ENCODE data around the gene TARM1.
"Not testable (repeated sequence)": the region's sequence is repeated elsewhere in the genome, so short reads cannot be mapped to it uniquely, and the experiment has no call there.

TARM1 gene

DNA sequence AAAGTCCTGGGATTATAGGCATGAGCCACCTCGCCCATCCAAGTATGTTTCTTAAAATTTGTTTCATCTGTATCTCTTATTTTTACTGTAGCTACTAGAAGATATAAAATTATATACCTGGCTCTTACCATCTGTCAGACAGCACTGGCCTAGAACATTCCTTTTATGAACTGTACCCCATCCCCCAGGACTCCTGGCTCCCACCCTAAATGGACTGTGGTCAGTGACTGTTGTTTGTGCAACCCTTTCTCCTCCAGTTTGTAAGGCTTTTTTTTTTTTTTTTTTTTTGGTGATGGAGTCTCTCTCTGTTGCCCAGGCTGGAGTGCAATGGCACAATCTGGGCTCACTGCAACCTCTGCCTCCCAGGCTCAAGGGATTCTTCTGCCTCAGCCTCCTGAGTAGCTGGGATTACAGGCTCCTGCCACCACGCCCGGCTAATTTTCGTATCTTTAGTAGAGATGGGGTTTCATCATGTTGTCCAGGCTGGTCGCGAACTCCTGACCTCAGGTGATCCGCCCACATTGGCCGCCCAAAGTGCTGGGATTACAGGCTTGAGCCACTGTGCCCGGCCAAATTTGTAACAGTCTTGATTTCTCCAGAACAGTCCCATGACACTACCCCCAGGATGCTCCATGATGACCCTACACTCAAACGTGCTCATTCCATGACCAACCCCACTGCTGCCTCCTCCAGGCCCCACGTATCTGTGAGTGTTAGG, 24.0 kb upstream of the TARM1 start:
- H3K27ac ChIP-seq = no peak overlapping the region
- no peak overlapping the region for H3K4me3 ChIP-seq (IDR thresholded peaks at IDR 0.05; ENCODE audit: insufficient read depth, low read depth, low read length)
- peaks cover 20% of the 10 kb centered on the region for H3K79me2 ChIP-seq (ENCODE audit: insufficient read depth, low read depth)
- no peak overlapping the region for H3K9ac ChIP-seq
- peaks cover 17% of the 10 kb centered on the region for H3K4me1 ChIP-seq (ENCODE audit: low read depth, poor library complexity, severe bottlenecking)
- no peak overlapping the region for H3K4me2 ChIP-seq
- TF ChIP-seq, protein P1, sequence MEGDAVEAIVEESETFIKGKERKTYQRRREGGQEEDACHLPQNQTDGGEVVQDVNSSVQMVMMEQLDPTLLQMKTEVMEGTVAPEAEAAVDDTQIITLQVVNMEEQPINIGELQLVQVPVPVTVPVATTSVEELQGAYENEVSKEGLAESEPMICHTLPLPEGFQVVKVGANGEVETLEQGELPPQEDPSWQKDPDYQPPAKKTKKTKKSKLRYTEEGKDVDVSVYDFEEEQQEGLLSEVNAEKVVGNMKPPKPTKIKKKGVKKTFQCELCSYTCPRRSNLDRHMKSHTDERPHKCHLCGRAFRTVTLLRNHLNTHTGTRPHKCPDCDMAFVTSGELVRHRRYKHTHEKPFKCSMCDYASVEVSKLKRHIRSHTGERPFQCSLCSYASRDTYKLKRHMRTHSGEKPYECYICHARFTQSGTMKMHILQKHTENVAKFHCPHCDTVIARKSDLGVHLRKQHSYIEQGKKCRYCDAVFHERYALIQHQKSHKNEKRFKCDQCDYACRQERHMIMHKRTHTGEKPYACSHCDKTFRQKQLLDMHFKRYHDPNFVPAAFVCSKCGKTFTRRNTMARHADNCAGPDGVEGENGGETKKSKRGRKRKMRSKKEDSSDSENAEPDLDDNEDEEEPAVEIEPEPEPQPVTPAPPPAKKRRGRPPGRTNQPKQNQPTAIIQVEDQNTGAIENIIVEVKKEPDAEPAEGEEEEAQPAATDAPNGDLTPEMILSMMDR (conservative IDR thresholded peaks at IDR 0.05; ENCODE audit: low read depth, low read length) = no peak
- no peak overlapping the region for H2AFZ ChIP-seq (ENCODE audit: low read depth)
- no peaks in the 10 kb centered on the region for H4K20me1 ChIP-seq (ENCODE audit: insufficient read depth)
- H3K27me3 ChIP-seq (ENCODE audit: insufficient read depth, low read depth) = no peaks in the 10 kb centered on the region
- H3K36me3 ChIP-seq (ENCODE audit: insufficient read depth) = peaks cover 3% of the 10 kb centered on the region; the same call in 1 of the 2 replicates

DNA sequence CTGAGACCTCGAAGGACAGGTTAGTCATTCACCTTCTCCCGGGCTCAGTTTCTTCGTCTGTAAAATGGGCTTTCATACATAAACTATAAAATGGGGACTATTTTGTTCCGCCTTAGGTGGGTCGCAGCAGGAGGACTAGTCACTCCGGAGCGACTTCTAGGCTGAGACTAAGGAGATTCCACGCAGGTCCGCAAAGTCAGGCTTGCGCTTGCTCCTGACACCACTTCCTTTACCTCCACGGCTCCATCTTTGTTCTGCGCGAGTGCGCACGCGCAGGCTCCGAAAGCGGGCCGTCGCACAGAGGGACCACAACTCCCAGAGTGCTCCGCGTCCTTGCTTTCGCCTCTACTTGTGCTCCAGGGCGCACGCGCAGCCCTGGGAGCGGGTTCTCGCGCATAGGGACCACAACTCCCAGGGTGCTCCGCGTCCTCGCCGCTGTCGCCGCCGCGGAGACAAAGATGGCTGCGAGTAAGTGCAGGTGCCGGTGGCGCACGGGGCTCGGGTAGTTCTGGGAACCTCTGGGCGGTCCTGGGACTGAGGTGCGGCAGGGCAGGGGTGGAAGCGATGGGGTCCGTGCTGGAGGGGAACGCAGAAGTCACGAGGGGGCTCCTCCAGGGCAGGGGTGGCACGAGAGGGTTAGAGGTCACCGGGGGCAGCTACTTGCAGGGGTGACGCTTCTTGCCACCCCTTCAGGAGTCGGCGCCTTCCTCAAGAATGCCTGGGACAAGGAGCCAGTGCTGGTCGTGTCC, 21.4 kb upstream of the TARM1 start, which contains the start of gene NDUFA3:
NDUFA3 (plus strand) TSS at position 435 of the 749 bp plus-strand sequence; CDS start at position 459, 24 bp downstream.
- Histone ChIP-seq H3K9ac (peak within 1 kb of the TSS; percentile 65; the same call in 1 of the 2 replicates), H3K36me3 (ENCODE audit: insufficient read depth) (peaks cover 3% of the 10 kb centered on the region; the same call in 1 of the 2 replicates), H3K79me2 (ENCODE audit: insufficient read depth, low read depth) (peaks cover 20% of the 10 kb centered on the region), H3K4me2 (peak within 1 kb of the TSS; percentile 97), H3K27me3 (ENCODE audit: insufficient read depth, low read depth) (no peaks in the 10 kb centered on the region), H4K20me1 (ENCODE audit: insufficient read depth) (no peaks in the 10 kb centered on the region), H3K4me1 (ENCODE audit: low read depth, poor library complexity, severe bottlenecking) (peaks cover 17% of the 10 kb centered on the region), H3K4me3 (IDR thresholded peaks at IDR 0.05; ENCODE audit: insufficient read depth, low read depth, low read length) (no peak within 1 kb of the TSS), H3K27ac (peak within 1 kb of the TSS; percentile 25; the same call in 1 of the 2 replicates), H2AFZ (ENCODE audit: low read depth) (peak within 1 kb of the TSS; percentile 98)
- TF ChIP-seq, protein P1 (conservative IDR thresholded peaks at IDR 0.05; ENCODE audit: low read depth, low read length) = no peak

DNA sequence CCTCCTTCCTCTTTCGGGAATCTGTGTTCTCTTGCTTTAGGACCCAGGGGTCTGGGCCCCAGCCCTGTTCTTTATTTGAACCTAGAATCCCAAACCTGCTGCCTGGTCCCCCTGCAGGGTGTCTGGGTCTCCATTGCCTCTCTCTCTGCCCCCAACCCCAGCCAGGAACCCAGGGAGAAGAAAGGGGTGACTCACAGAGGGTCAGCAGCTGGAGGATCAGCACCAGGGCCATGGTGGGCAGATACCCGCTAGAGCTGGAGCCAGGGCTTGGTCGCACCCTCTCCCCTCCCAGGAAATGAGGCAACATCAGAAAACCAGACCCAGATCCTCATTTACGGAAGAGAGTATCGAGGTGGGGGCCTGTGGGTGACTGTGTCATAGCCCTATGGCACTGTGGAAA, 19.4 kb upstream of the TARM1 start, which contains the start of gene OSCAR:
OSCAR (minus strand) TSS at position 243 of the 400 bp plus-strand sequence; CDS start at position 232, 11 bp downstream.
- no peak within 1 kb of the TSS for H3K27ac ChIP-seq
- peaks cover 3% of the 10 kb centered on the region; the same call in 1 of the 2 replicates for H3K36me3 ChIP-seq (ENCODE audit: insufficient read depth)
- no peak within 1 kb of the TSS for H3K4me3 ChIP-seq (IDR thresholded peaks at IDR 0.05; ENCODE audit: insufficient read depth, low read depth, low read length)
- peaks cover 20% of the 10 kb centered on the region for H3K79me2 ChIP-seq (ENCODE audit: insufficient read depth, low read depth)
- no peak within 1 kb of the TSS for H3K9ac ChIP-seq
- H2AFZ ChIP-seq (ENCODE audit: low read depth) = no peak within 1 kb of the TSS
- TF ChIP-seq, protein P1 (conservative IDR thresholded peaks at IDR 0.05; ENCODE audit: low read depth, low read length) = no peak
- H3K4me1 ChIP-seq (ENCODE audit: low read depth, poor library complexity, severe bottlenecking) = peaks cover 17% of the 10 kb centered on the region
- H3K4me2 ChIP-seq = no peak within 1 kb of the TSS
- 0 out of 2 replicates have a peak, but pooled peaks cover 4% of the 10 kb centered on the region for H3K27me3 ChIP-seq (ENCODE audit: insufficient read depth, low read depth)
- no peaks in the 10 kb centered on the region for H4K20me1 ChIP-seq (ENCODE audit: insufficient read depth)

DNA sequence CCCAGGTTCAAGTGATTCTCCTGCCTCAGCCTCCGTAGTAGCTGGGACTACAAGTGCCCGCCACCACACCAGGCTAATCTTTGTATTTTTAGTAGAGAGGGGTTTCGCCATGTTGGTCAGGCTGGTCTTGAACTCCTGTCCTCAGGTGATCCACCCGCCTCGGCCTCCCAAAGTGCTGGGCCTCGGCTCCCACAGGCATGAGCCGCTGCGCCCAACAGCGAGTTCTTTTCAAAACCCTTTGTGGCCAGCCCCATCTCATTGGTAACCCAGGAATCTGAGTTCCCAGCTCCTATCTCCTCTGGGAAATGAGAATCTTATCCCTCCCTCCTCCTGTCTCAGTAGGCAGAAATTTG, 18.7 kb upstream of the TARM1 start:
- H3K27me3 ChIP-seq (ENCODE audit: insufficient read depth, low read depth); H3K36me3 ChIP-seq (ENCODE audit: insufficient read depth); H2AFZ ChIP-seq (ENCODE audit: low read depth); H3K4me2 ChIP-seq; H3K4me3 ChIP-seq (IDR thresholded peaks at IDR 0.05; ENCODE audit: insufficient read depth, low read depth, low read length); H3K9ac ChIP-seq; H3K27ac ChIP-seq; H4K20me1 ChIP-seq (ENCODE audit: insufficient read depth): not testable (repeated sequence)
- Histone ChIP-seq H3K4me1 (ENCODE audit: low read depth, poor library complexity, severe bottlenecking) (peaks cover 17% of the 10 kb centered on the region), H3K79me2 (ENCODE audit: insufficient read depth, low read depth) (peaks cover 19% of the 10 kb centered on the region)

All from KMS-11 (cell line).